Measurements from ENCODE around the gene FOXI3. TPM values are rescaled to one million over a fixed set of nuclear protein-coding genes. Genes with fewer than 3 reads are reported as not detected.

Gene FOXI3
- total RNA-seq (2012; rRNA removed) = not detected in 2 replicates

GRCh38 chr2:88452565-88452905 is at the start of gene FOXI3:
Gene FOXI3 (minus strand): TSS chr2:88452693. CDS start chr2:88452535, 158 bp downstream.
- no peaks in the 10 kb centered on the region for H3K36me3 ChIP-seq (ENCODE audit: insufficient read depth, low read length)
- no peak within 1 kb of the TSS for H3K9ac ChIP-seq (ENCODE audit: low read depth, low read length)
- H3K4me1 ChIP-seq (ENCODE audit: control insufficient read depth, insufficient read depth, low read length) = no peaks in the 10 kb centered on the region
- no peaks in the 10 kb centered on the region for H3K9me3 ChIP-seq (replicated peaks; ENCODE audit: low read length)
- no peak within 1 kb of the TSS for H3K4me3 ChIP-seq (ENCODE audit: low read length)
- peak within 1 kb of the TSS; percentile 37 for H3K4me2 ChIP-seq (ENCODE audit: low read length)
- peaks cover 41% of the 10 kb centered on the region for H3K27me3 ChIP-seq (ENCODE audit: control insufficient read depth, insufficient read depth, low read length)

GRCh38 chr2:88500691-88501090 is 48.2 kb upstream of the FOXI3 start:
- no peak overlapping the region for H3K4me3 ChIP-seq (ENCODE audit: low read length)
- no peaks in the 10 kb centered on the region for H3K27me3 ChIP-seq (ENCODE audit: control insufficient read depth, insufficient read depth, low read length)
- no peaks in the 10 kb centered on the region for H3K36me3 ChIP-seq (ENCODE audit: insufficient read depth, low read length)
- no peak overlapping the region for H3K9ac ChIP-seq (ENCODE audit: low read depth, low read length)
- H3K4me2 ChIP-seq (ENCODE audit: low read length) = no peak overlapping the region
- no peaks in the 10 kb centered on the region for H3K9me3 ChIP-seq (replicated peaks; ENCODE audit: low read length)
- H3K4me1 ChIP-seq (ENCODE audit: control insufficient read depth, insufficient read depth, low read length) = no peaks in the 10 kb centered on the region

- Histone ChIP-seq H3K4me2 (ENCODE audit: low read length) (no peak overlapping the region), H3K4me1 (ENCODE audit: control insufficient read depth, insufficient read depth, low read length) (no peaks in the 10 kb centered on the region), H3K27me3 (ENCODE audit: control insufficient read depth, insufficient read depth, low read length) (no peaks in the 10 kb centered on the region), H3K36me3 (ENCODE audit: insufficient read depth, low read length) (no peaks in the 10 kb centered on the region), H3K9me3 (replicated peaks; ENCODE audit: low read length) (no peaks in the 10 kb centered on the region), H3K4me3 (ENCODE audit: low read length) (no peak overlapping the region), H3K9ac (ENCODE audit: low read depth, low read length) (no peak overlapping the region)
These were observed 46.7 kb upstream of the FOXI3 start for GRCh38 chr2:88499204-88499603.

GRCh38 chr2:88493481-88493880 is 41.0 kb upstream of the FOXI3 start:
- H3K9me3 ChIP-seq (replicated peaks; ENCODE audit: low read length) = no peaks in the 10 kb centered on the region
- no peaks in the 10 kb centered on the region for H3K36me3 ChIP-seq (ENCODE audit: insufficient read depth, low read length)
- H3K27me3 ChIP-seq (ENCODE audit: control insufficient read depth, insufficient read depth, low read length) = no peaks in the 10 kb centered on the region
- no peak overlapping the region for H3K4me3 ChIP-seq (ENCODE audit: low read length)
- no peak overlapping the region for H3K4me2 ChIP-seq (ENCODE audit: low read length)
- H3K4me1 ChIP-seq (ENCODE audit: control insufficient read depth, insufficient read depth, low read length) = no peaks in the 10 kb centered on the region
- no peak overlapping the region for H3K9ac ChIP-seq (ENCODE audit: low read depth, low read length)

GRCh38 chr2:88492002-88492401 is 39.5 kb upstream of the FOXI3 start:
- Histone ChIP-seq H3K4me3 (ENCODE audit: low read length) (no peak overlapping the region), H3K9ac (ENCODE audit: low read depth, low read length) (no peak overlapping the region), H3K4me1 (ENCODE audit: control insufficient read depth, insufficient read depth, low read length) (no peaks in the 10 kb centered on the region), H3K27me3 (ENCODE audit: control insufficient read depth, insufficient read depth, low read length) (no peaks in the 10 kb centered on the region), H3K4me2 (ENCODE audit: low read length) (no peak overlapping the region), H3K36me3 (ENCODE audit: insufficient read depth, low read length) (no peaks in the 10 kb centered on the region), H3K9me3 (replicated peaks; ENCODE audit: low read length) (no peaks in the 10 kb centered on the region)

GRCh38 chr2:88489181-88489580 is 36.7 kb upstream of the FOXI3 start:
- no peaks in the 10 kb centered on the region for H3K4me1 ChIP-seq (ENCODE audit: control insufficient read depth, insufficient read depth, low read length)
- H3K4me3 ChIP-seq (ENCODE audit: low read length) = no peak overlapping the region
- no peaks in the 10 kb centered on the region for H3K36me3 ChIP-seq (ENCODE audit: insufficient read depth, low read length)
- H3K4me2 ChIP-seq (ENCODE audit: low read length) = no peak overlapping the region
- no peaks in the 10 kb centered on the region for H3K9me3 ChIP-seq (replicated peaks; ENCODE audit: low read length)
- no peak overlapping the region for H3K9ac ChIP-seq (ENCODE audit: low read depth, low read length)
- no peaks in the 10 kb centered on the region for H3K27me3 ChIP-seq (ENCODE audit: control insufficient read depth, insufficient read depth, low read length)

GRCh38 chr2:88483200-88483599 is 30.7 kb upstream of the FOXI3 start:
- Histone ChIP-seq H3K4me3 (ENCODE audit: low read length) (no peak overlapping the region), H3K4me2 (ENCODE audit: low read length) (no peak overlapping the region), H3K4me1 (ENCODE audit: control insufficient read depth, insufficient read depth, low read length) (no peaks in the 10 kb centered on the region), H3K27me3 (ENCODE audit: control insufficient read depth, insufficient read depth, low read length) (no peaks in the 10 kb centered on the region), H3K36me3 (ENCODE audit: insufficient read depth, low read length) (no peaks in the 10 kb centered on the region), H3K9me3 (replicated peaks; ENCODE audit: low read length) (no peaks in the 10 kb centered on the region), H3K9ac (ENCODE audit: low read depth, low read length) (no peak overlapping the region)

GRCh38 chr2:88481691-88482336 is 29.3 kb upstream of the FOXI3 start:
- no peaks in the 10 kb centered on the region for H3K27me3 ChIP-seq (ENCODE audit: control insufficient read depth, insufficient read depth, low read length)
- no peaks in the 10 kb centered on the region for H3K36me3 ChIP-seq (ENCODE audit: insufficient read depth, low read length)
- no peak overlapping the region for H3K9ac ChIP-seq (ENCODE audit: low read depth, low read length)
- no peak overlapping the region for H3K4me3 ChIP-seq (ENCODE audit: low read length)
- H3K9me3 ChIP-seq (replicated peaks; ENCODE audit: low read length) = no peaks in the 10 kb centered on the region
- no peaks in the 10 kb centered on the region for H3K4me1 ChIP-seq (ENCODE audit: control insufficient read depth, insufficient read depth, low read length)
- no peak overlapping the region for H3K4me2 ChIP-seq (ENCODE audit: low read length)

- Histone ChIP-seq H3K27me3 (ENCODE audit: control insufficient read depth, insufficient read depth, low read length) (no peaks in the 10 kb centered on the region), H3K4me1 (ENCODE audit: control insufficient read depth, insufficient read depth, low read length) (no peaks in the 10 kb centered on the region), H3K36me3 (ENCODE audit: insufficient read depth, low read length) (no peaks in the 10 kb centered on the region), H3K9me3 (replicated peaks; ENCODE audit: low read length) (no peaks in the 10 kb centered on the region), H3K4me3 (ENCODE audit: low read length) (no peak overlapping the region), H3K4me2 (ENCODE audit: low read length) (no peak overlapping the region), H3K9ac (ENCODE audit: low read depth, low read length) (no peak overlapping the region)
These were observed 20.3 kb upstream of the FOXI3 start for GRCh38 chr2:88472811-88473210.

GRCh38 chr2:88471083-88471942 is 18.8 kb upstream of the FOXI3 start:
- no peaks in the 10 kb centered on the region for H3K4me1 ChIP-seq (ENCODE audit: control insufficient read depth, insufficient read depth, low read length)
- no peak overlapping the region for H3K4me3 ChIP-seq (ENCODE audit: low read length)
- no peaks in the 10 kb centered on the region for H3K36me3 ChIP-seq (ENCODE audit: insufficient read depth, low read length)
- H3K4me2 ChIP-seq (ENCODE audit: low read length) = no peak overlapping the region
- no peaks in the 10 kb centered on the region for H3K27me3 ChIP-seq (ENCODE audit: control insufficient read depth, insufficient read depth, low read length)
- H3K9ac ChIP-seq (ENCODE audit: low read depth, low read length) = no peak overlapping the region
- H3K9me3 ChIP-seq (replicated peaks; ENCODE audit: low read length) = no peaks in the 10 kb centered on the region

GRCh38 chr2:88469202-88470114 is 17.0 kb upstream of the FOXI3 start:
- Histone ChIP-seq H3K4me1 (ENCODE audit: control insufficient read depth, insufficient read depth, low read length) (no peaks in the 10 kb centered on the region), H3K4me2 (ENCODE audit: low read length) (no peak overlapping the region), H3K9ac (ENCODE audit: low read depth, low read length) (no peak overlapping the region), H3K27me3 (ENCODE audit: control insufficient read depth, insufficient read depth, low read length) (no peaks in the 10 kb centered on the region), H3K4me3 (ENCODE audit: low read length) (no peak overlapping the region), H3K36me3 (ENCODE audit: insufficient read depth, low read length) (no peaks in the 10 kb centered on the region), H3K9me3 (replicated peaks; ENCODE audit: low read length) (no peaks in the 10 kb centered on the region)

All from skeletal muscle satellite cell (primary cell).